Suprapubic skin (tissue), 4 donors: ENCODE results near the gene STEAP1B.
"Not testable (repeated sequence)": the region's sequence is repeated elsewhere in the genome, so short reads cannot be mapped to it uniquely, and the experiment has no call there.

Source experiments
- CTCF ChIP-seq, 2 donors: fragments of 200-600 bp in 1 of 2; fragments of 450-650 bp in 1 of 2; sonication (generic) in 1 of 2; IDR thresholded peaks; one replicate each; pipeline ENCODE4 v1.5.1; 2016 to 2019; ENCODE audit warnings: antibody characterized with exemption in 2 of 2, mild to moderate bottlenecking in 1 of 2, moderate library complexity in 1 of 2
- EP300 ChIP-seq: sonication (generic); formaldehyde crosslinking; IDR thresholded peaks from one replicate; pipeline ENCODE4 v1.6.1; 2017; ENCODE audit warnings: antibody characterized with exemption
- POLR2A ChIP-seq, 2 donors: fragments of 450-650 bp; IDR thresholded peaks; one replicate each; pipeline ENCODE4 v1.6.1; 2017; ENCODE audit warnings: antibody characterized with exemption in 2 of 2, mild to moderate bottlenecking in 2 of 2, moderate library complexity in 2 of 2
- POLR2AphosphoS5 ChIP-seq, 3 donors: sonication (generic); formaldehyde crosslinking; IDR thresholded peaks; one replicate each; pipeline ENCODE4 v1.6.1; 2017; ENCODE audit warnings: antibody characterized with exemption in 3 of 3

- not testable (repeated sequence) for TF ChIP-seq EP300; CTCF (IDR thresholded peaks at IDR 0.05); POLR2AphosphoS5 (IDR thresholded peaks at IDR 0.05); POLR2A (IDR thresholded peaks at IDR 0.05)
These were observed 7.3 kb upstream of the STEAP1B start for GRCh38 chr7:22507320-22507719.
